ENCODE measurements around the gene WDR43.

Gene WDR43

DNA sequence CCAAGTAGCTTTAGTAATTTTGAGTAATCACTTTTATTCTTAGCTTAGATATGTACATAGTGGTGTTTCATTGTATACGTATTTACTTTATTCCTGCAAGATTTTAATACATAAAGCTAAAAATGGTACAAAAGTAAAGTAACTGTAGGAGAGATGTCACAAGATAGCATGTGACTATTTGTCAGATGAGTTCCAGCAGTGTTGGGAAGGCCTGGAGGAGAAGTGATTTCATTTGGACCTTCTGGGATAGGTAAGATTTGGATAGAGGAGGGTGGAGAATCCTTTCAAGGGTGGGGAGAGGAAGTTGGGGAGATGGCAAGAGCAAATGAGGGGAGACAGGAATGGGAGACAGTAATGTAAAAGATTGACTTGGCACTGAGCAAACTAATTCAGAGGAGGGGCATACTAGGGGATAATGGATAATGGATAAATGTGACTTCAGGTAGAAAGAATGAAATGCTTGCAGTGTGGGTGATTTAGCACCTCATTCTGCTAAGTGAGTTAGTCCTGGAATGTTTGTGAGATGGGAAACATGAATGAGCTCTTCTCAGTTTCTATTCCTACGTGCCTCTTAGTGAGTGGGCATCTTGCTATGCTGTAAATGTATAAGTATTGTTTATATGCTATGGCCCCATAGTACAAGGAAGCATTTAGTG lies 10.5 kb downstream of the WDR43 start:
- H3K4me3 ChIP-seq (ENCODE audit: low read depth, low read length): no peak overlapping the region
- TF ChIP-seq, protein P1, sequence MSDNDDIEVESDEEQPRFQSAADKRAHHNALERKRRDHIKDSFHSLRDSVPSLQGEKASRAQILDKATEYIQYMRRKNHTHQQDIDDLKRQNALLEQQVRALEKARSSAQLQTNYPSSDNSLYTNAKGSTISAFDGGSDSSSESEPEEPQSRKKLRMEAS (IDR thresholded peaks at IDR 0.05; ENCODE audit: low read depth, low read length): no peak
- TF ChIP-seq, protein P2, sequence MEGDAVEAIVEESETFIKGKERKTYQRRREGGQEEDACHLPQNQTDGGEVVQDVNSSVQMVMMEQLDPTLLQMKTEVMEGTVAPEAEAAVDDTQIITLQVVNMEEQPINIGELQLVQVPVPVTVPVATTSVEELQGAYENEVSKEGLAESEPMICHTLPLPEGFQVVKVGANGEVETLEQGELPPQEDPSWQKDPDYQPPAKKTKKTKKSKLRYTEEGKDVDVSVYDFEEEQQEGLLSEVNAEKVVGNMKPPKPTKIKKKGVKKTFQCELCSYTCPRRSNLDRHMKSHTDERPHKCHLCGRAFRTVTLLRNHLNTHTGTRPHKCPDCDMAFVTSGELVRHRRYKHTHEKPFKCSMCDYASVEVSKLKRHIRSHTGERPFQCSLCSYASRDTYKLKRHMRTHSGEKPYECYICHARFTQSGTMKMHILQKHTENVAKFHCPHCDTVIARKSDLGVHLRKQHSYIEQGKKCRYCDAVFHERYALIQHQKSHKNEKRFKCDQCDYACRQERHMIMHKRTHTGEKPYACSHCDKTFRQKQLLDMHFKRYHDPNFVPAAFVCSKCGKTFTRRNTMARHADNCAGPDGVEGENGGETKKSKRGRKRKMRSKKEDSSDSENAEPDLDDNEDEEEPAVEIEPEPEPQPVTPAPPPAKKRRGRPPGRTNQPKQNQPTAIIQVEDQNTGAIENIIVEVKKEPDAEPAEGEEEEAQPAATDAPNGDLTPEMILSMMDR (IDR thresholded peaks at IDR 0.05; ENCODE audit: low read depth, low read length): no peak
- TF ChIP-seq POLR2A (IDR thresholded peaks at IDR 0.05; ENCODE audit: extremely low read depth, insufficient read length): no peak
- TF ChIP-seq MYC (IDR thresholded peaks at IDR 0.05; ENCODE audit: low read depth, low read length): no peak
- no peak for DNase-seq (ENCODE audit: low read depth)

DNA sequence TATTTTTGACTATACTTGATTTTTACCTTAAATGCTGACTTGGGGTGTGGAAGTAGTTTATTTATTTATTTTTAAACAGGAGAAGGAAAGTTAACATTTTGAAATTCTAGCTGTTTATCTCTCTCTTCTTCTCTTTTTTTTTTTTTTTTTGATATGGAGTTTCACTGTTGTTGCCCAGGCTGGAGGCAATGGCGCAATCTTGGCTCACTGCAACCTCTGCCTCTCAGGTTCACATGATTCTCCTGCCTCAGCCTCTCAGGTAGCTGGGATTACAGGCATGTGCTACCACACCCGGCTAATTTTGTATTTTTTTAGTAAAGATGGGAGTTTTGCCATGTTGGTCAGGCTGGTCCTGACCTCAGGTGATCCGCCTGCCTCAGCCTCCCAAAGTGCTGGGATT lies 11.1 kb downstream of the WDR43 start:
- no peak overlapping the region for H3K4me3 ChIP-seq (ENCODE audit: low read depth, low read length)
- DNase-seq (ENCODE audit: low read depth): no peak
- TF ChIP-seq, protein P1 (IDR thresholded peaks at IDR 0.05; ENCODE audit: low read depth, low read length): no peak

DNA sequence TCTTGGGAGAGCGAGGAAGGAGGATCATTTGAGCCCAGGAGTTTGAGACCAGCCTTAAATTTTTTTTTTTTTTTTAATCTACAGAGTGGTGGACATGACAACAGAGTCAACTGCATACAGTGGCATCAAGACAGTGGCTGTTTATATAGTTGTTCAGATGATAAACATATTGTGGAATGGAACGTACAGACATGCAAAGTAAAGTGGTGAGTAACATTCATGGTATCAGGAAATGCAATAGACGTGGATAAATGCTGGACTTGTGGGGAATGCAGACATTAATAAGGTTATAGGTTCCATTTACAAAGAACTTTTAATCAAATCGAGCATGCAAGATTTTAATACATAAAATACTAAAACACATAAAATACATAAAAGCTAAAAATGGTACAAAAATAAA lies 11.9 kb downstream of the WDR43 start:
- DNase-seq (ENCODE audit: low read depth): no peak
- no peak for TF ChIP-seq POLR2A (IDR thresholded peaks at IDR 0.05; ENCODE audit: extremely low read depth, insufficient read length)
- TF ChIP-seq, protein P1 (IDR thresholded peaks at IDR 0.05; ENCODE audit: low read depth, low read length): no peak
- TF ChIP-seq MYC (IDR thresholded peaks at IDR 0.05; ENCODE audit: low read depth, low read length): no peak
- TF ChIP-seq, protein P2 (IDR thresholded peaks at IDR 0.05; ENCODE audit: low read depth, low read length): no peak
- H3K4me3 ChIP-seq (ENCODE audit: low read depth, low read length): no peak overlapping the region

DNA sequence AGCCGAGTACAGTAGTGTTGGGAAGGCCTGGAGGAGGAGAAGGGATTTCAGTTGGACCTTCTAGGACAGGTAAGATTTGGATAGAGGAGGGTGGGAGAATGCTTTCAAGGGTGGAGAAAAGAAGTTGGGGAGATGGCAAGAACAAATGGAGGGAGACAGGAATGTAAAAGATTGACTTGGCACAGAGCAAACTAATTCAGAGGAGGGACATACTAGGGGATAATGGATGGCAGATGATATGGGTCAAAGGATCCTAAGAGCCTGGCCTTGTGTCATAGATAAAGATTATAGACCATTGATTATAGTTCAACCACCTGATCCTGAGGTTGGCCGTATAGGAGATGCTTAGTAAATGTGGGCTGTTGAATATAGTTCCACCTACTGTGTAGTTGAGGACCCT lies 12.4 kb downstream of the WDR43 start:
- no peak for DNase-seq (ENCODE audit: low read depth)
- TF ChIP-seq, protein P2 (IDR thresholded peaks at IDR 0.05; ENCODE audit: low read depth, low read length): no peak
- TF ChIP-seq, protein P1 (IDR thresholded peaks at IDR 0.05; ENCODE audit: low read depth, low read length): no peak
- TF ChIP-seq POLR2A (IDR thresholded peaks at IDR 0.05; ENCODE audit: extremely low read depth, insufficient read length) (no peak), MYC (IDR thresholded peaks at IDR 0.05; ENCODE audit: low read depth, low read length) (no peak)

DNA sequence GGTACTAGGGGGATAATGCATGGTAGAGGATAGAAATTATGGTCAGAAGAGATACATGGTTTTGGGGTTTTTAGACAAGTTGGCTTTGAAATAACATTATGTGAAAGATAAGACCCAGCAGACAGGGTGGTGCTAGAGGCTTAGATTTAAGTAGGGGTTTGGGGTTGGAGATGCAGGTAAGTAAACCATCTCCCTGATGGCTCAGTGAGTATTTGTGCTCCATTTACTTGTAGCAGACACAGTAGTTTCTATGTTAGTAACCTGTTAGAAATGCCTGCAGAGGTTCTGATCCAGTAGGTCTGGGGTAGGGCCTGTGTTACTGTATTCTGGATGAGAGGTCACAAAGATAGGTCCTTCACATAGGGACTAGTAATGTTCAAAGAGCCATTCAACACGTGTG lies 13.7 kb downstream of the WDR43 start:
- TF ChIP-seq MYC (IDR thresholded peaks at IDR 0.05; ENCODE audit: low read depth, low read length) (no peak), POLR2A (IDR thresholded peaks at IDR 0.05; ENCODE audit: extremely low read depth, insufficient read length) (no peak)
- TF ChIP-seq, protein P2 (IDR thresholded peaks at IDR 0.05; ENCODE audit: low read depth, low read length): no peak
- TF ChIP-seq, protein P1 (IDR thresholded peaks at IDR 0.05; ENCODE audit: low read depth, low read length): no peak
- DNase-seq (ENCODE audit: low read depth): no peak
- no peak overlapping the region for H3K4me3 ChIP-seq (ENCODE audit: low read depth, low read length)

More for the DNA sequence above, 12.4 kb downstream of the WDR43 start:
- no peak overlapping the region for H3K4me3 ChIP-seq (ENCODE audit: low read depth, low read length)

DNA sequence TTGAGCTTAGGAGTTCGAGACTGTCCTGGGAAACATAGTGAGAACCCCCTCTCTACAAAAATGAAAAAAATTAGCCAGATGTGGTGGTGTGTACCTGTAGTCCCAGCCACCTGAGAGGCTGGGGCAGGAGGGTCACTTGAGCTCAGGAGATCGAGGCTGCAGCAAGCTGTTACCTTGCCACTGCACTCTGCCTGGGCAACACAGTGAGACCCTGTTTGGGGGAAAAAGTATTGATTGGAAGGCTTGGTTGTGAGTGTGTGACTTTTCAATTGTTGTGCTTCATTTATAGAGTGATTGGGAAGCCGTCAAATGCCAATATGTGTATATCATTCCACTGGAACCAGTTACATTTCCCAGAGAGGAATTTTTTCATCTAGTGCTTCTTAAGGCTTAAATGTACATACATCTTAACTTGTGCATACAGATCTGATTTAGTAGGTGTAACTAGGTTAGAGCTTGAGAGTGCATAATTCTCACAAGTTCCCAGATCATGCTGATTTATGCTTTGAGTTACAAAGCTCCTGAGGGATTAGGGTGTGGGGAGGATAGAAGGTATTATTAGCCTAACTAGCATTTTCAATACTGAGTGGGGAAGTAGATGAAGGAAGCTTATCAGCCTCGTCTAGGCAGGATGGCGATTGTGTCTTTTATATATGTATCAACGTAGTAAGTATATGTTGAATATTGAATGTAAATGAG lies 15.3 kb downstream of the WDR43 start:
- DNase-seq (ENCODE audit: low read depth): no peak
- no peak for TF ChIP-seq MYC (IDR thresholded peaks at IDR 0.05; ENCODE audit: low read depth, low read length)
- TF ChIP-seq, protein P2 (IDR thresholded peaks at IDR 0.05; ENCODE audit: low read depth, low read length): no peak
- TF ChIP-seq POLR2A (IDR thresholded peaks at IDR 0.05; ENCODE audit: extremely low read depth, insufficient read length): no peak
- TF ChIP-seq, protein P1 (IDR thresholded peaks at IDR 0.05; ENCODE audit: low read depth, low read length): no peak
- no peak overlapping the region for H3K4me3 ChIP-seq (ENCODE audit: low read depth, low read length)

Data from NB4 (cell line).